ENCODE data around the gene S1PR3. TPM values are rescaled to one million over a fixed set of nuclear protein-coding genes. Genes with fewer than 3 reads are reported as not detected.

S1PR3 gene
- total RNA-seq, 2 donors from 2014 or later, result 8.2 to 16.3 TPM

DNA sequence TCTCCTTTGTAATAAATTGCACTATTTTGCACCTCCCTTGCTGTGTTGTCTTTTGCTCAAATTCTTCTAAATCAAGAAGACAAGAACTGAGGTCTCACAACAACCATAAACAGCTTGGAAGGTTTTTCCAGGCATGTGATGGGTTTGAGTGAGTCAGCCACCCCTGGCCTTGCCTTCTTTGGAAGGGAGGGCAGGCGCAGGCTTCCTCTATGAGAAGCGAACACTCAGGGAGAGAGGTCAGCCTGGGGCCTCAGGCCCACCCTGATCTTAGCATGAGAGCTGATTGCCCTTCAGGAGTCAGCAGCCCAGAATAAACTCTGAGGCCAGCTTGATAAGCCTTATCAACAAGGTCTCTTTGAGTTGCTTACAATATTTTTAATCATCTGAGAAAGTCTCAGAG lies 31.6 kb downstream of the S1PR3 start:
- DNase-seq (ENCODE audit: low spot score), result no peak
- TF ChIP-seq, protein P1, sequence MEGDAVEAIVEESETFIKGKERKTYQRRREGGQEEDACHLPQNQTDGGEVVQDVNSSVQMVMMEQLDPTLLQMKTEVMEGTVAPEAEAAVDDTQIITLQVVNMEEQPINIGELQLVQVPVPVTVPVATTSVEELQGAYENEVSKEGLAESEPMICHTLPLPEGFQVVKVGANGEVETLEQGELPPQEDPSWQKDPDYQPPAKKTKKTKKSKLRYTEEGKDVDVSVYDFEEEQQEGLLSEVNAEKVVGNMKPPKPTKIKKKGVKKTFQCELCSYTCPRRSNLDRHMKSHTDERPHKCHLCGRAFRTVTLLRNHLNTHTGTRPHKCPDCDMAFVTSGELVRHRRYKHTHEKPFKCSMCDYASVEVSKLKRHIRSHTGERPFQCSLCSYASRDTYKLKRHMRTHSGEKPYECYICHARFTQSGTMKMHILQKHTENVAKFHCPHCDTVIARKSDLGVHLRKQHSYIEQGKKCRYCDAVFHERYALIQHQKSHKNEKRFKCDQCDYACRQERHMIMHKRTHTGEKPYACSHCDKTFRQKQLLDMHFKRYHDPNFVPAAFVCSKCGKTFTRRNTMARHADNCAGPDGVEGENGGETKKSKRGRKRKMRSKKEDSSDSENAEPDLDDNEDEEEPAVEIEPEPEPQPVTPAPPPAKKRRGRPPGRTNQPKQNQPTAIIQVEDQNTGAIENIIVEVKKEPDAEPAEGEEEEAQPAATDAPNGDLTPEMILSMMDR (IDR thresholded peaks at IDR 0.05), result no peak
- TF ChIP-seq POLR2A (IDR thresholded peaks at IDR 0.05) (no peak), POLR2AphosphoS5 (IDR thresholded peaks at IDR 0.05) (peak; percentile 7)
- Histone ChIP-seq H3K27ac (peak overlapping the region in 1 of 2 donors; percentile 25), H3K4me3 (no peak overlapping the region), H3K4me1 (replicated peaks) (peaks cover 5% of the 10 kb centered on the region), H3K36me3 (no peaks in the 10 kb centered on the region), H3K27me3 (replicated peaks; ENCODE audit: insufficient read depth) (no peaks in the 10 kb centered on the region), H3K9me3 (no peaks in the 10 kb centered on the region)
- intact Hi-C loops (cut with DNase I), result no loop called here
- 79% methylated on average over 2 of the region's 2 CpGs for WGBS

DNA sequence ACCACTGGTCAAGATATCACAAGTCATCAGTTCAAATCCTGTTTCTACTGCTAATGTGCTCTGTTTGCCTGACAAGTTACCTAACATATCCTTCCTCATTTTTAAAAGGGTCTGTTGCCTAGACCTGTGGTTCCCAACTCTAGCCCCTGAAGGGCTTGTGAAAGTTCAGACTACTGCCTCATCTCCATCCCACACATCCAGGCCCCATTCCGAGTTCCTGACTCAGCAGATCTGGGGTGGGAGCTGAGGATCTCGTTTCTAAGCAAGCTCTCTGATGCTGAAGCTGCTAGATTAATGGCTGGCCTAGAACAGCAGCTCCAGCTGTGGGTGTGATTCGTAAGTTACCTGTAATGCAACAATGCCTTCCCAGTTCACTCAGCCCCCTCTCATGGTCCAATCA lies 32.5 kb downstream of the S1PR3 start:
- WGBS, result 72% methylated on average over 3 of the region's 3 CpGs
- intact Hi-C loops (cut with DNase I), result no loop called here

DNA sequence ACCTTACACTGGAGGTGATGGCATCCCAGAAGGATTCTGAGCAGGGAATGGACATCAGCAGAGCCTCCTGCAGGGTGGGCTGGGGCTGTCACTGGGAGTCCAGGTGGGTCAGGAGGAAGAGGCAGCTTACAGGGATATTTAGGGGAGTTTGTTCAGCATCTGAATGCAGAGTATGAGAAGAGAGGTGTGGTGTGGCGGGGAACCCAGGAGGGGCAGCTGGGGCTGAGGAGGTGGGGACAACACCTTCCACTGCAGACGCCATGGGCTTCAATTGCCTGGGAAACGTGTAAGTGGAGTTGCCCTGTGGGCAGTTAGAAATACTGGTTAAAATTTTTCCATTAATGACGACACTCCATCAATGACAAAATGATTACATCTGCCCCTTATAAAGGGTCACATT lies 33.5 kb downstream of the S1PR3 start:
- Histone ChIP-seq H3K27me3 (replicated peaks; ENCODE audit: insufficient read depth) (no peaks in the 10 kb centered on the region), H3K27ac (no peak overlapping the region), H3K4me1 (replicated peaks) (peaks cover 5% of the 10 kb centered on the region), H3K36me3 (no peaks in the 10 kb centered on the region), H3K9me3 (no peaks in the 10 kb centered on the region), H3K4me3 (no peak overlapping the region)
- 92% methylated on average over 4 of the region's 4 CpGs for WGBS
- intact Hi-C loops (cut with DNase I), result no loop called here
- TF ChIP-seq POLR2A (IDR thresholded peaks at IDR 0.05), result no peak
- TF ChIP-seq POLR2AphosphoS5 (IDR thresholded peaks at IDR 0.05), result no peak
- TF ChIP-seq, protein P1 (IDR thresholded peaks at IDR 0.05), result no peak
- no peak for DNase-seq (ENCODE audit: low spot score)

More for the DNA sequence above, 32.5 kb downstream of the S1PR3 start:
- H3K36me3 ChIP-seq, result no peaks in the 10 kb centered on the region
- no peaks in the 10 kb centered on the region for H3K27me3 ChIP-seq (replicated peaks; ENCODE audit: insufficient read depth)
- TF ChIP-seq POLR2AphosphoS5 (IDR thresholded peaks at IDR 0.05) (no peak), POLR2A (IDR thresholded peaks at IDR 0.05) (no peak)
- TF ChIP-seq, protein P1 (IDR thresholded peaks at IDR 0.05), result no peak
- no peak for DNase-seq (ENCODE audit: low spot score)
- H3K4me1 ChIP-seq (replicated peaks), result peaks cover 5% of the 10 kb centered on the region
- H3K4me3 ChIP-seq, result no peak overlapping the region
- H3K27ac ChIP-seq, result no peak overlapping the region
- no peaks in the 10 kb centered on the region for H3K9me3 ChIP-seq

DNA sequence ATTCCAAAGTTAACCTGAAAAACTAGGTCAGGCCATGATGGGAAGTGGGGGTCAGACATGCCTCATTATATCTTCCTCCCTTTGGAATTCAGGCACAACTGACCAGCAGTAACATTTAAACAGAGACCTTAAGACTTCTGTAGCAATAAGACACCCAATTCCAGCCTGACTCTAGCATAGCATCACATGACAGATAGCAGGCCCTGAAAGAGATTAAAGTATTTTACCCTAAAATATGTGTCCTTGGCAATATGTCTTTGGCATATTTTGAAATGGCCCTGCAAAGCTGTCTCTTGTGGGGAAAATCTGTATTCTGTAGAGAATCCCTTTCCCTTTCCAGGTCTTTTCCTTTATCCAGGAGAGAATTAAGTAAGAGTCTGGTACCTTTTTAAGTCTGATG lies 34.3 kb downstream of the S1PR3 start:
- TF ChIP-seq POLR2AphosphoS5 (IDR thresholded peaks at IDR 0.05) (no peak), POLR2A (IDR thresholded peaks at IDR 0.05) (no peak)
- TF ChIP-seq, protein P1 (IDR thresholded peaks at IDR 0.05), result no peak
- no peak for DNase-seq (ENCODE audit: low spot score)
- Histone ChIP-seq H3K4me1 (replicated peaks) (peaks cover 5% of the 10 kb centered on the region), H3K4me3 (no peak overlapping the region), H3K36me3 (no peaks in the 10 kb centered on the region), H3K27ac (no peak overlapping the region), H3K27me3 (replicated peaks; ENCODE audit: insufficient read depth) (no peaks in the 10 kb centered on the region), H3K9me3 (no peaks in the 10 kb centered on the region)
- intact Hi-C loops (cut with DNase I), result no loop called here

DNA sequence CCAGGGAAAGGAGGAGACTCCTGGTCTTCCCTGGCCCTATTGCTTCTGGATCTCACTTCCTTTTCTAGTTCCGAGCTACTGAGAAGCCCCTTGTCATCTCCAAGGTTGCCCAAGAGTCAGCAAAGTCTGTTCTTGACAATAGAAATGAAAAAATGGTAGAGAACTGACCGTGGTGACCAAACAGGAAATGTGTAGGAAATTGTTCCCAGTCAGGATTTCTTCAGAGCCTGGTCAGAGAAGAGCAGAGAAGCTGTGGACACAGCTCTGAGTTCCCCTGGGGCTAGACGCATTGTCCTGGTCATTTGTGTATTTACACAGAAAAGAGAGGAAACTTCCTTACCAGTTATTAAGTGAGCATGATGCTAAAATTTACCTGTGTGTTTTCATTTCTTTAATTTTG lies 35.6 kb downstream of the S1PR3 start:
- intact Hi-C loops (cut with DNase I), result no loop called here
- Histone ChIP-seq H3K9me3 (no peaks in the 10 kb centered on the region), H3K36me3 (no peaks in the 10 kb centered on the region), H3K27me3 (replicated peaks; ENCODE audit: insufficient read depth) (no peaks in the 10 kb centered on the region), H3K4me3 (no peak overlapping the region), H3K27ac (no peak overlapping the region), H3K4me1 (replicated peaks) (peaks cover 1% of the 10 kb centered on the region)
- TF ChIP-seq, protein P1 (IDR thresholded peaks at IDR 0.05), result no peak
- no peak for TF ChIP-seq POLR2A (IDR thresholded peaks at IDR 0.05)
- TF ChIP-seq POLR2AphosphoS5 (IDR thresholded peaks at IDR 0.05), result no peak
- 65% methylated on average over 3 of the region's 3 CpGs for WGBS
- DNase-seq (ENCODE audit: low spot score), result no peak

Measured in prostate gland (tissue), 2 donors.